Coronary artery (tissue), 2 donors: Measurements from ENCODE around the gene PTPRJ.

Experiments
- DNase-seq: peaks from one replicate; pipeline ENCODE4 v3.0.0-alpha.2; 2017; ENCODE audit warnings: low spot score
- H3K27ac ChIP-seq, 2 donors: fragments of 200-600 bp; sonication (generic); one replicate each; pipeline ENCODE4 v1.5.1; 2016 to 2019
- H3K4me3 ChIP-seq: fragments of 200-600 bp; sonication (generic); 2 replicates; pipeline ENCODE4 v1.5.1; 2016; ENCODE audit warnings: mild to moderate bottlenecking, moderate library complexity
- CTCF ChIP-seq: fragments of 200-600 bp; sonication (generic); IDR thresholded peaks from one replicate; pipeline ENCODE4 v1.5.1; 2019; ENCODE audit warnings: antibody characterized with exemption

Gene PTPRJ

DNA sequence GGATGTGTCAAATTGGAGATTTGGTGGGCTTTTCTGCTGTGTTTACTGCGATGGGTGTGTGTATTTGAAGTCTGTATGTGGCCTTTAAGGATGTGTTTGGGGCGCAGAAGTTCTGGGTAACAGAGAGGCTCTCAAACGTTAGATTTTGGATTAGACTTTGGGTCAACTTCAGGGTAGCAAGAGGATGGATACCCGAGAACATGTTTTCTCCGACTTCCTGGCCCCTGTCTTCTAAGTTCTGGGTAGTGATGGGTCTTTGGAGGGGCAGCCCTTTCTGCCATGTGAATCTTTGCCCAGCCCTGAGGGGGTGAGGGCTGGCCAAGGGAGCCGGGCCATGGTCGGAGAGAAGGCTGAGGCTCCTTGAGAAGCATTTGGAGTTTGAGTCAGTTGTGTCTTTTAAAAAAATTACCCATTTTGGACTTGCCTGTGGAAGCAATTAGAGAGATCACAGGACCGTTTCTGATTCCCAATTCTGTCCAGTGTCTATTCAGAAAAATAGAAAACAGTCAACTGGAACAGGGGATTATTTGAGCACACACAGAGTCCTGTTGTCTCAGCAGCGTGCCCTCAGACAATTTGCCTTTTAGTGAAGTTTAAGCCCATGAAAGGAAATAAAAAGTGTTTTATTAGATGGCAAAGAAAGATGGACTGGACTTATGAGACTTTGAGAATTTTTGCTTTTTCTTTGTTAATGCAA, 114.4 kb downstream of the PTPRJ start:
- Histone ChIP-seq H3K4me3 (no peak overlapping the region), H3K27ac (no peak overlapping the region)
- TF ChIP-seq CTCF, result no peak
- no peak for DNase-seq

DNA sequence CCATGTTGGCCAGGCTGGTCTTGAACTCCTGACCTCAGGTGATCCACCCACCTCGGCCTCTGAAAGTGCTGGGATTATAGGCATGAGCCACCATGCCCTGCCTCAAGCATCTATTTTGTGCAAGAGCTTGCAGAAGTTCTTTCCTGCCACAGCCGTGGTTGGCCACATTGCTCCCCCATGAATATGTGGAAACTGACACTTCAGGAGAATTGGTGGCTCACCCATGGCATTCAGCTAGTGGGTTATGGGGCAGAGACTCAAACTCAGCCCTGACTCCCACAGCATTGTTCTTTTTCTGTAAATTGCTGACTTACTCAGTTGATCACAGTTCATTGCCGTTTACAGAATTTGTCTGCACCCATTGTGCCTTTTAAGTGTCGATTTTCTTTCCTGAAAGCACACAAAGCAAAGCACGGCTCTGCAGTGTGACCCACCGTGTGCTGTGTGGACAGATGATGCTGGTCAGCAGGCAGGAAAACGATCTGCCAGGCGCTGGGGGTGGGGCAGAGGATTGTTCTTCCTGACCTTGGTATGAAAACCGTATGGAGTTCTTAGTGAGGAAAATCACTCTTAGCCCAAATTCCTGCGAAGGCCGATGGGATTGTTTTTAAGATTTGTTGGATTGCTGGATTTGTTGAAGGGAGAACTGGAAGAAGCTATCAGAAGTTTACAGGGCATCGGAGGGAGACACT, 115.6 kb downstream of the PTPRJ start:
- no peak overlapping the region for H3K4me3 ChIP-seq
- H3K27ac ChIP-seq, result no peak overlapping the region
- no peak for TF ChIP-seq CTCF
- no peak for DNase-seq

GRCh38 chr11:48096588-48097525, 116.5 kb downstream of the PTPRJ start:
- H3K27ac ChIP-seq, result no peak overlapping the region

DNA sequence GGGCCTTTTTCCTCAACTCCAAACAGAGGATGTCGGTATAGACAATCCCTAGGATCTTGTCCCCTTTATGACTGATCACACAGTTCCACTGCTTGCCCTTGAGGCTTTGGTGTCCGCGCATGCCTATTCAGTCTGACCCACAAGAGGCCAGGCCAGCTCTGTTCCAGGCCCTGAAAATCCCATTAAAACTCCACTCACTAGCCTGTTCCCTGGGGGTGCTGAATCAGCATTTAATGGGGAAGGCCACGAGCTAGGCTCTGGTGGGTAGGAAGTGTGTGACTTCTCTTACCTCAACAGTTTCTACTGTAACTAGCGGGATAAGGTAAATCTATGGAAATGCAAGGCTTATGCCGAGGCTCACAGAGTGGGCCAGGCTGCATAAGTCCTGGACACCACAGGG, 117.7 kb downstream of the PTPRJ start:
- no peak overlapping the region for H3K4me3 ChIP-seq
- no peak overlapping the region for H3K27ac ChIP-seq
- no peak for TF ChIP-seq CTCF
- no peak for DNase-seq

More at GRCh38 chr11:48096588-48097525, 116.5 kb downstream of the PTPRJ start:
- DNase-seq, result no peak
- H3K4me3 ChIP-seq, result no peak overlapping the region
- no peak for TF ChIP-seq CTCF

DNA sequence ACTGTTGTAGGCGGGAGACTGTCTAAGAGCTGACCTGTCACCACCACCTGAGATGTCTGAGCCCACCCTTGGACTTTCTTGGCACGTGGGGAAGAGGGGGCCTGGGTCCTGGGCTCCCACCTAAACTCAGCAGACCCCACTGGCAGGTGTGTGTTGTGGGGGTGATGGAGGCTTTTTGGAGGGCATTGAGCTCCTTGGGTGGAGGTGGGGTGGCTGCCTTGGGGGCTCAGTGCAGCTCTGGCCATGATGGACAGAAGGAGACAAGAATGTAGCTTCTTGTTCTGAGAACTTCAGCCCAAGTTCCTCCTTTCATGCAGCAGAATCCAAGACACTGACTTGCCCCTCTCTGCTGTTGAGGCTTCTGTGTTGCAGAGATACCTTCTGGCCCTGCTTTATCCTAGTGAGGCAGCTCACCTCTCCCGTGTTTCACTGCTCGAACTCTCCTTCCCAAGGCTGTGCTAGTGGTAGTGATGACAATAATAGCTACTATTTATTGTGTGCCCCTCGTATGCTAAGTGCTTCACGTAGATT, 119.6 kb downstream of the PTPRJ start:
- no peak overlapping the region for H3K4me3 ChIP-seq
- DNase-seq, result no peak
- TF ChIP-seq CTCF, result no peak
- H3K27ac ChIP-seq, result no peak overlapping the region

- DNase-seq, result peak; percentile 33
- Histone ChIP-seq H3K4me3 (no peak overlapping the region), H3K27ac (no peak overlapping the region)
- no peak for TF ChIP-seq CTCF
Observed at GRCh38 chr11:48101044-48101733, 120.8 kb downstream of the PTPRJ start.
